CD14-positive monocyte (primary cell): Measurements from ENCODE around the gene OXLD1. TPM values are rescaled to one million over a fixed set of nuclear protein-coding genes. Genes with fewer than 3 reads are reported as not detected.

Experiments
- DNase-seq, 3 donors: peaks; one replicate each; pipeline ENCODE4 v3.0.0-alpha.2; 2011 to 2022
- H2AFZ ChIP-seq: 2 replicates; pipeline ENCODE4 v1.6.0; 2012; ENCODE audit warnings: mild to moderate bottlenecking, low read depth, low read length, inconsistent platforms; ENCODE audit not compliant: insufficient read depth, poor library complexity, severe bottlenecking
- H3K27ac ChIP-seq, 2 donors: 1 replicate in 1 of 2; 2 replicates in 1 of 2; pipeline ENCODE4 v1.5.1; 2012 to 2013; ENCODE audit warnings: low read length in 2 of 2, control low read depth in 1 of 2, inconsistent platforms in 1 of 2, low read depth in 1 of 2, mild to moderate bottlenecking in 1 of 2
- H3K27me3 ChIP-seq, 2 donors: one replicate each; pipeline versions ENCODE4 v1.6.0 to v1.6.1; 2011 to 2013; ENCODE audit warnings: low read length in 2 of 2; ENCODE audit not compliant: control insufficient read depth in 2 of 2, insufficient read depth in 2 of 2
- H3K36me3 ChIP-seq, 2 donors: replicated peaks in 1 of 2; 1 replicate in 1 of 2; 2 replicates in 1 of 2; pipeline versions ENCODE4 v1.5.1 to v1.6.1; 2012 to 2013; ENCODE audit warnings: low read length in 2 of 2, control low read depth in 1 of 2, inconsistent platforms in 1 of 2, mild to moderate bottlenecking in 1 of 2; ENCODE audit not compliant: insufficient read depth in 2 of 2, control insufficient read depth in 1 of 2
- H3K4me1 ChIP-seq, 2 donors: 1 replicate in 1 of 2; 2 replicates in 1 of 2; pipeline versions ENCODE4 v1.5.1 to v1.6.1; 2012 to 2013; ENCODE audit warnings: low read length in 2 of 2, control low read depth in 1 of 2, inconsistent platforms in 1 of 2, mild to moderate bottlenecking in 1 of 2, moderate library complexity in 1 of 2; ENCODE audit not compliant: insufficient read depth in 2 of 2, control insufficient read depth in 1 of 2
- H3K4me2 ChIP-seq: replicated peaks from 2 replicates; pipeline ENCODE3; 2012; ENCODE audit warnings: low read length, moderate library complexity, mild to moderate bottlenecking; ENCODE audit not compliant: poor library complexity, severe bottlenecking; ENCODE audit errors: extremely low read depth
- H3K4me3 ChIP-seq, 3 experiments: fragments of 200-600 bp in 1 of 3; sonication (generic) in 1 of 3; replicated peaks in 1 of 3; 1 replicate in 2 of 3; 2 replicates in 1 of 3; pipeline ENCODE4 v1.5.1; 2011 to 2013; ENCODE audit warnings: low read length in 3 of 3, mild to moderate bottlenecking in 3 of 3, control low read depth in 2 of 3, low read depth in 2 of 3, inconsistent platforms in 1 of 3, moderate library complexity in 1 of 3
- H3K79me2 ChIP-seq: 2 replicates; pipeline ENCODE4 v1.6.0; 2012; ENCODE audit warnings: mild to moderate bottlenecking, control low read depth, inconsistent platforms, low read length, moderate library complexity; ENCODE audit not compliant: insufficient read depth
- H3K9ac ChIP-seq: 2 replicates; pipeline ENCODE4 v1.6.0; 2017; ENCODE audit warnings: low read length, mild to moderate bottlenecking; ENCODE audit not compliant: insufficient read depth, poor library complexity, severe bottlenecking
- H3K9me3 ChIP-seq, 2 donors: replicated peaks in 1 of 2; 1 replicate in 1 of 2; 2 replicates in 1 of 2; pipeline versions ENCODE4 v1.5.1 to v1.6.1; 2012 to 2013; ENCODE audit warnings: low read length in 2 of 2, control low read depth in 1 of 2; ENCODE audit not compliant: control insufficient read depth in 1 of 2, insufficient read depth in 1 of 2
- H4K20me1 ChIP-seq: 2 replicates; pipeline ENCODE4 v1.6.0; 2012; ENCODE audit warnings: mild to moderate bottlenecking, low read length, control low read depth, moderate library complexity; ENCODE audit not compliant: insufficient read depth
- H3K27ac Mint-ChIP-seq, 7 donors: one replicate each; pipeline ENCODE4 v1.8.0; 2020; ENCODE audit warnings: mild to moderate bottlenecking in 7 of 7, mixed read lengths in 7 of 7, moderate library complexity in 6 of 7, inconsistent platforms in 2 of 7
- H3K27me3 Mint-ChIP-seq, 3 donors: one replicate each; pipeline ENCODE4 v1.8.0; 2021 to 2022; ENCODE audit warnings: low read depth in 3 of 3, mild to moderate bottlenecking in 3 of 3, mixed read lengths in 3 of 3, moderate library complexity in 3 of 3, inconsistent platforms in 1 of 3
- H3K36me3 Mint-ChIP-seq, 2 donors: one replicate each; pipeline ENCODE4 v1.8.0; 2020; ENCODE audit warnings: mixed read lengths in 2 of 2, inconsistent platforms in 1 of 2, mild to moderate bottlenecking in 1 of 2
- H3K4me1 Mint-ChIP-seq: one replicate; pipeline ENCODE4 v1.8.0; 2020; ENCODE audit warnings: mild to moderate bottlenecking, mixed read lengths
- H3K4me3 Mint-ChIP-seq, 2 donors: one replicate each; pipeline ENCODE4 v1.8.0; 2020; ENCODE audit warnings: mild to moderate bottlenecking in 2 of 2, mixed read lengths in 2 of 2, moderate library complexity in 1 of 2
- H3K9me3 Mint-ChIP-seq, 7 donors: one replicate each; pipeline ENCODE4 v1.8.0; 2020 to 2022; ENCODE audit warnings: mixed read lengths in 7 of 7, mild to moderate bottlenecking in 6 of 7, moderate library complexity in 6 of 7, inconsistent platforms in 2 of 7
- CTCF ChIP-seq: fragments of 200-600 bp; IDR thresholded peaks from one replicate; pipeline ENCODE4 v1.8.0; 2022; ENCODE audit warnings: antibody characterized with exemption, mild to moderate bottlenecking
- WGBS: methylation state at CpG from one replicate; pipeline ENCODE4 v1.1.5; 2013; ENCODE audit warnings: missing lambda C conversion rate; ENCODE audit not compliant: insufficient coverage; 5-methylcytosine and 5-hydroxymethylcytosine counted together
- intact Hi-C, 2 donors: fragments of 100-400 bp; cut with micrococcal nuclease; formaldehyde crosslinking; loops; one replicate each; pipeline versions ENCODE4 v1.15.0 to v1.15.1; 2023
- polyA plus RNA-seq, 3 donors: library from polyadenylated mRNA; depleted of rRNA in 1 of 3; unstranded in 2 of 3; stranded (reverse) in 1 of 3; fragments of 300-500 nt in 2 of 3; fragments of >200 nt in 1 of 3; fragmentation: Illumina TruSeq in 2 of 3; gene quantifications; 1 replicate in 2 of 3; 2 replicates in 1 of 3; pipeline ENCODE4 v1.2.3, GENCODE V29; 2012 to 2021

Gene OXLD1
- polyA plus RNA-seq, 3 donors = 46.0 to 61.1 (median 51.8) TPM

- peak overlapping the region; percentile 14 to 63 for H3K4me3 Mint-ChIP-seq
- intact Hi-C loops = no loop called here
- Histone ChIP-seq H3K36me3 (no peaks in the 10 kb centered on the region), H3K9ac (no peak overlapping the region), H3K4me3 (no peak overlapping the region), H2AFZ (no peak overlapping the region), H3K4me2 (no peak overlapping the region), H3K4me1 (no peaks in the 10 kb centered on the region), H4K20me1 (no peaks in the 10 kb centered on the region), H3K9me3 (peaks cover 13 to 16% of the 10 kb centered on the region in 2 donors), H3K27ac (no peak overlapping the region), H3K79me2 (no peaks in the 10 kb centered on the region), H3K27me3 (peaks cover 11 to 30% of the 10 kb centered on the region in 2 donors)
- H3K9me3 Mint-ChIP-seq = peaks cover 10 to 26% (median 19%) of the 10 kb centered on the region in 7 donors
- DNase-seq = no peak
- WGBS = 84% methylated on average over 10 of the region's 12 CpGs
- TF ChIP-seq CTCF = no peak
- H3K4me1 Mint-ChIP-seq = no peaks in the 10 kb centered on the region
- H3K36me3 Mint-ChIP-seq = peaks cover 2 to 6% of the 10 kb centered on the region in 2 donors
- no peak overlapping the region for H3K27ac Mint-ChIP-seq
- peaks cover 30 to 41% (median 39%) of the 10 kb centered on the region in 3 donors for H3K27me3 Mint-ChIP-seq
These were observed 19.4 kb downstream of the OXLD1 start for GRCh38 chr17:81646869-81647600.

GRCh38 chr17:81644976-81645952, 21.1 kb downstream of the OXLD1 start:
- H3K4me3 Mint-ChIP-seq = no peak overlapping the region
- Histone ChIP-seq H3K9ac (no peak overlapping the region), H3K27ac (no peak overlapping the region), H2AFZ (peak overlapping the region; percentile 30), H3K4me2 (no peak overlapping the region), H4K20me1 (no peaks in the 10 kb centered on the region), H3K9me3 (peaks cover 13 to 16% of the 10 kb centered on the region in 2 donors), H3K27me3 (peaks cover 11 to 30% of the 10 kb centered on the region in 2 donors), H3K36me3 (no peaks in the 10 kb centered on the region), H3K4me3 (no peak overlapping the region), H3K79me2 (no peaks in the 10 kb centered on the region), H3K4me1 (no peaks in the 10 kb centered on the region)
- no peak overlapping the region for H3K27ac Mint-ChIP-seq
- no peak for DNase-seq
- peaks cover 30 to 40% (median 39%) of the 10 kb centered on the region in 3 donors for H3K27me3 Mint-ChIP-seq
- H3K4me1 Mint-ChIP-seq = no peaks in the 10 kb centered on the region
- no peak for TF ChIP-seq CTCF
- intact Hi-C loops = no loop called here
- 87% methylated on average over 24 of the region's 29 CpGs for WGBS
- peaks cover 2 to 6% of the 10 kb centered on the region in 2 donors for H3K36me3 Mint-ChIP-seq
- H3K9me3 Mint-ChIP-seq = peaks cover 10 to 26% (median 19%) of the 10 kb centered on the region in 7 donors
